Stimulated activated CD4-positive, alpha-beta T cell treated with anti-CD3 and anti-CD28 coated beads, Interleukin-15, amount 100 ng/mL, for 1 hour (primary cell): ENCODE results near the gene GIPR.
A peak's percentile ranks its signal among the peaks of the same experiment; 100 is the strongest.
"Not testable (repeated sequence)": the region's sequence is repeated elsewhere in the genome, so short reads cannot be mapped to it uniquely, and the experiment has no call there.

ENCODE experiments used
- DNase-seq, 2 donors: peaks; one replicate each; pipeline ENCODE4 v3.0.0-alpha.2; 2020; ENCODE audit warnings: low read depth in 1 of 2, low spot score in 1 of 2

The GIPR gene

GRCh38 chr19:45667620-45668341 is at the start of gene GIPR:
GIPR (plus strand) TSS chr19:45668221; CDS start chr19:45669521, 1,300 bp downstream.
- DNase-seq, result peak; percentile 29 to 39

GRCh38 chr19:45621389-45621788 is 46.6 kb upstream of the GIPR start:
- DNase-seq, result no peak

- DNase-seq, result no peak
Observed at GRCh38 chr19:45621976-45622503, 46.0 kb upstream of the GIPR start.

- DNase-seq, result no peak
Observed at GRCh38 chr19:45623984-45624383, 44.0 kb upstream of the GIPR start.

- not testable (repeated sequence) for DNase-seq
Observed at GRCh38 chr19:45628219-45628618, 39.8 kb upstream of the GIPR start.

GRCh38 chr19:45629704-45630103 is 38.3 kb upstream of the GIPR start:
- DNase-seq, result no peak

GRCh38 chr19:45630463-45630862 is 37.6 kb upstream of the GIPR start:
- DNase-seq, result no peak

GRCh38 chr19:45632468-45633196 is 35.4 kb upstream of the GIPR start:
- DNase-seq, result peak in 1 of 2 donors; percentile 39

GRCh38 chr19:45636275-45636674 is 31.7 kb upstream of the GIPR start:
- DNase-seq, result no peak

- DNase-seq, result no peak
Observed at GRCh38 chr19:45636902-45637301, 31.1 kb upstream of the GIPR start.

- DNase-seq, result no peak
Observed at GRCh38 chr19:45637890-45638667, 29.9 kb upstream of the GIPR start.

GRCh38 chr19:45638930-45639729 is 28.9 kb upstream of the GIPR start, which contains the start of gene EML2:
EML2 (minus strand) TSS chr19:45639397; CDS start chr19:45639376, 21 bp downstream.
- peak; percentile 36 to 41 for DNase-seq

GRCh38 chr19:45640849-45641273 is 27.2 kb upstream of the GIPR start:
- DNase-seq, result no peak

GRCh38 chr19:45641274-45642105 is 26.5 kb upstream of the GIPR start:
- DNase-seq, result peak; percentile 20 to 52

- DNase-seq, result peak; percentile 80 to 95
Observed at GRCh38 chr19:45643024-45643926, 24.7 kb upstream of the GIPR start.

- no peak for DNase-seq
Observed at GRCh38 chr19:45643927-45644771, 23.9 kb upstream of the GIPR start.

GRCh38 chr19:45645068-45645630 is 22.9 kb upstream of the GIPR start:
- DNase-seq, result no peak
